ENCODE measurements around the gene HDAC9. TPM values are rescaled to one million over a fixed set of nuclear protein-coding genes. Genes with fewer than 3 reads are reported as not detected.
A peak's percentile ranks its signal among the peaks of the same experiment; 100 is the strongest.

Gene HDAC9
- total RNA-seq, 4 donors from 2014 or later = 1.2 to 8.0 (median 1.6) TPM

GRCh38 chr7:18491871-18492270, 3.7 kb upstream of the HDAC9 start:
- TF ChIP-seq CTCF (IDR thresholded peaks at IDR 0.05) (no peak), POLR2A (IDR thresholded peaks at IDR 0.05) (no peak)
- peaks cover 0 to 19% (median 5%) of the 10 kb centered on the region in 3 donors for H3K4me1 ChIP-seq
- H3K9me3 ChIP-seq = no peaks in the 10 kb centered on the region
- no peak overlapping the region for H3K27ac ChIP-seq
- H3K27me3 ChIP-seq = peaks cover 0 to 20% (median 0%) of the 10 kb centered on the region in 4 donors
- 91 to 95% methylated on average over 6 of the region's 6 CpGs for WGBS, 2 donors
- DNase-seq = no peak
- intact Hi-C loops (cut with DNase I) = no loop called here
- H3K4me3 ChIP-seq = no peak overlapping the region
- no peaks in the 10 kb centered on the region for H3K36me3 ChIP-seq

- no peaks in the 10 kb centered on the region for H3K9me3 ChIP-seq
- no peak for TF ChIP-seq CTCF (IDR thresholded peaks at IDR 0.05)
- TF ChIP-seq POLR2A (IDR thresholded peaks at IDR 0.05) = no peak
- H3K27me3 ChIP-seq = peaks cover 0 to 20% (median 0%) of the 10 kb centered on the region in 4 donors
- intact Hi-C loops (cut with DNase I) = no loop called here
- no peak overlapping the region for H3K4me3 ChIP-seq
- peaks cover 0 to 19% (median 5%) of the 10 kb centered on the region in 3 donors for H3K4me1 ChIP-seq
- no peak overlapping the region for H3K27ac ChIP-seq
- DNase-seq = no peak
- WGBS, 2 donors = 92 to 97% methylated on average over 3 of the region's 3 CpGs
- no peaks in the 10 kb centered on the region for H3K36me3 ChIP-seq
Measured at GRCh38 chr7:18494406-18494805, 1.1 kb upstream of the HDAC9 start.

- intact Hi-C loops (cut with DNase I) = no loop called here
- H3K9me3 ChIP-seq = no peaks in the 10 kb centered on the region
- peaks cover 0 to 20% (median 0%) of the 10 kb centered on the region in 4 donors for H3K27me3 ChIP-seq
- H3K27ac ChIP-seq = peak overlapping the region in 3 of 4 donors; percentile 5 to 53 (median 49)
- H3K4me1 ChIP-seq = peaks cover 0 to 19% (median 5%) of the 10 kb centered on the region in 3 donors
- no peaks in the 10 kb centered on the region for H3K36me3 ChIP-seq
- peak overlapping the region in 3 of 4 donors; percentile 36 to 63 (median 37) for H3K4me3 ChIP-seq
- TF ChIP-seq CTCF (IDR thresholded peaks at IDR 0.05) = no peak
- TF ChIP-seq POLR2A (IDR thresholded peaks at IDR 0.05) = no peak
- 46 to 62% methylated on average over 3 of the region's 3 CpGs for WGBS, 2 donors
- no peak for DNase-seq
Measured at GRCh38 chr7:18494821-18495408, 634 bp upstream of the HDAC9 start.

- TF ChIP-seq POLR2A (IDR thresholded peaks at IDR 0.05) (no peak), CTCF (IDR thresholded peaks at IDR 0.05) (no peak)
- H3K27ac ChIP-seq = peak overlapping the region in 3 of 4 donors; percentile 5 to 53 (median 49)
- no peaks in the 10 kb centered on the region for H3K9me3 ChIP-seq
- no peak for DNase-seq
- H3K27me3 ChIP-seq = peaks cover 0 to 20% (median 0%) of the 10 kb centered on the region in 4 donors
- WGBS, 2 donors = 17 to 35% methylated on average over 3 of the region's 3 CpGs
- no peaks in the 10 kb centered on the region for H3K36me3 ChIP-seq
- peak overlapping the region in 3 of 4 donors; percentile 36 to 63 (median 37) for H3K4me3 ChIP-seq
- intact Hi-C loops (cut with DNase I) = no loop called here
- peaks cover 0 to 19% (median 5%) of the 10 kb centered on the region in 3 donors for H3K4me1 ChIP-seq
Measured at GRCh38 chr7:18496341-18496700, 772 bp downstream of the HDAC9 start.

- H3K9me3 ChIP-seq = no peaks in the 10 kb centered on the region
- peak overlapping the region in 2 of 4 donors; percentile 1 to 63 for H3K4me3 ChIP-seq
- peaks cover 0 to 20% (median 0%) of the 10 kb centered on the region in 4 donors for H3K27me3 ChIP-seq
- DNase-seq = no peak
- H3K4me1 ChIP-seq = peaks cover 0 to 19% (median 5%) of the 10 kb centered on the region in 3 donors
- 69 to 75% methylated on average over 3 of the region's 3 CpGs for WGBS, 2 donors
- intact Hi-C loops (cut with DNase I) = no loop called here
- TF ChIP-seq CTCF (IDR thresholded peaks at IDR 0.05) (no peak), POLR2A (IDR thresholded peaks at IDR 0.05) (no peak)
- no peak overlapping the region for H3K27ac ChIP-seq
- H3K36me3 ChIP-seq = no peaks in the 10 kb centered on the region
Measured at GRCh38 chr7:18497082-18497481, 1.5 kb downstream of the HDAC9 start.
